ENCODE results near the gene KIAA0513. TPM values are rescaled to one million over a fixed set of nuclear protein-coding genes. Genes with fewer than 3 reads are reported as not detected.

Gene KIAA0513
- polyA plus RNA-seq, 1 donor (not counting 4 experiments of a cell fraction or from before 2014, with no cell fraction given): 3.3 TPM

DNA sequence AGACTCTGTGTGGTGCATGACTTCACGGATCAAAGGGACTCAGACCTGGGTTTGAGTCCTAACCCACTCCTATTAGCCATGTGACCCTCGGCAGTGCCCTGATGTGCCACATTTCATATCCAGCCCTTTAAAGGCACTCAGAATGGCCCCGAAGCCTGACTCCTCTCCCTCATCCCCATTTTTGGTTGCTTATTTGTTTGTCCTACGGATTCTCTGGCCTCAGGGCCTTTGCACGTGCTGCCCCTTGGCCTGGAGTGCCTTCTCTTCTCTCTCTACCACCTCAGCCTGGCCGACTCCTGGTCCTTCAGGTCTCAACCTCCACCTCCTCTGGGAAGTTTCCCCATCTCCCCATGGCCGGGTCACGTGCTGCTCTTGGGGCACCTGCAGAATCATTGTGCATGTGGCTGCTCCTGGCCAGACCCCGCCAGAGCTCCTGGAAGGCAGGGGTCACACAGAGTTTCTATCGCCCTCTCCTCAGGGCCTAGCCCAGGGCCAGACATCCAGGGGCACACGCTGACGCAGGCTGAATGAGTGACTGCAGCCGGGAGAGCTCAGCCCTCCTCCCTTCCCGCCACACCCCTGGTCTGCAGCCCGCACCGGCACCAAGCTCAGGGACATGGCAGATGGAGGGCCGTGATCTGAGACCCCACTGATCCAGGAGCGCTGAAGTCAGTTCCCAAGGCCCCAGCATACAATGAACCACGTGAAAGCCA is 106.6 kb downstream of the KIAA0513 start:
- Histone ChIP-seq H2AFZ (ENCODE audit: control insufficient read depth, low read length) (no peak overlapping the region), H3K4me1 (ENCODE audit: control insufficient read depth, extremely low read depth, insufficient read depth, low read length) (peaks cover 3% of the 10 kb centered on the region), H3K4me3 (ENCODE audit: control insufficient read depth in 2 of 3, extremely low read depth in 1 of 3, insufficient read depth in 2 of 3, low read depth in 1 of 3, low read length in 3 of 3) (no peak overlapping the region), H3K36me3 (ENCODE audit: control insufficient read depth in 2 of 2, extremely low read depth in 1 of 2, insufficient read depth in 2 of 2, low read length in 2 of 2) (no peaks in the 10 kb centered on the region), H4K20me1 (ENCODE audit: control insufficient read depth, extremely low read depth, insufficient read depth, low read length) (no peaks in the 10 kb centered on the region), H3K27ac (ENCODE audit: control insufficient read depth, insufficient read depth, low read length) (no peak overlapping the region), H3K79me2 (ENCODE audit: control insufficient read depth, insufficient read depth, low read length) (no peaks in the 10 kb centered on the region), H3K9me1 (ENCODE audit: control insufficient read depth, extremely low read depth, insufficient read depth, low read length) (no peaks in the 10 kb centered on the region), H3K27me3 (ENCODE audit: control insufficient read depth, extremely low read depth, insufficient read depth, low read length) (peaks cover 20% of the 10 kb centered on the region), H3K9ac (ENCODE audit: control insufficient read depth, extremely low read depth, insufficient read depth, low read length) (no peak overlapping the region), H3K9me3 (ENCODE audit: control insufficient read depth, low read depth, low read length) (no peaks in the 10 kb centered on the region), H3K4me2 (ENCODE audit: control insufficient read depth, extremely low read depth, insufficient read depth, low read depth, low read length) (no peak overlapping the region)
- dilution Hi-C loops (cut with MboI; ENCODE audit: extremely low pct_ligation_motif_present, low sequenced_read_pairs): no loop called here
- TF ChIP-seq EZH2 (IDR thresholded peaks at IDR 0.05; ENCODE audit: low read length): no peak
- TF ChIP-seq, protein P1, sequence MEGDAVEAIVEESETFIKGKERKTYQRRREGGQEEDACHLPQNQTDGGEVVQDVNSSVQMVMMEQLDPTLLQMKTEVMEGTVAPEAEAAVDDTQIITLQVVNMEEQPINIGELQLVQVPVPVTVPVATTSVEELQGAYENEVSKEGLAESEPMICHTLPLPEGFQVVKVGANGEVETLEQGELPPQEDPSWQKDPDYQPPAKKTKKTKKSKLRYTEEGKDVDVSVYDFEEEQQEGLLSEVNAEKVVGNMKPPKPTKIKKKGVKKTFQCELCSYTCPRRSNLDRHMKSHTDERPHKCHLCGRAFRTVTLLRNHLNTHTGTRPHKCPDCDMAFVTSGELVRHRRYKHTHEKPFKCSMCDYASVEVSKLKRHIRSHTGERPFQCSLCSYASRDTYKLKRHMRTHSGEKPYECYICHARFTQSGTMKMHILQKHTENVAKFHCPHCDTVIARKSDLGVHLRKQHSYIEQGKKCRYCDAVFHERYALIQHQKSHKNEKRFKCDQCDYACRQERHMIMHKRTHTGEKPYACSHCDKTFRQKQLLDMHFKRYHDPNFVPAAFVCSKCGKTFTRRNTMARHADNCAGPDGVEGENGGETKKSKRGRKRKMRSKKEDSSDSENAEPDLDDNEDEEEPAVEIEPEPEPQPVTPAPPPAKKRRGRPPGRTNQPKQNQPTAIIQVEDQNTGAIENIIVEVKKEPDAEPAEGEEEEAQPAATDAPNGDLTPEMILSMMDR (optimal IDR thresholded peaks at IDR 0.05 in 1 of 3, IDR thresholded peaks at IDR 0.05 in 1 of 3, conservative IDR thresholded peaks at IDR 0.05 in 1 of 3; ENCODE audit: extremely low read depth in 1 of 3, insufficient read depth in 2 of 3, low read length in 3 of 3): no peak
- DNase-seq (ENCODE audit: low read depth, low spot score) (no peak), FAIRE-seq (no peak)

DNA sequence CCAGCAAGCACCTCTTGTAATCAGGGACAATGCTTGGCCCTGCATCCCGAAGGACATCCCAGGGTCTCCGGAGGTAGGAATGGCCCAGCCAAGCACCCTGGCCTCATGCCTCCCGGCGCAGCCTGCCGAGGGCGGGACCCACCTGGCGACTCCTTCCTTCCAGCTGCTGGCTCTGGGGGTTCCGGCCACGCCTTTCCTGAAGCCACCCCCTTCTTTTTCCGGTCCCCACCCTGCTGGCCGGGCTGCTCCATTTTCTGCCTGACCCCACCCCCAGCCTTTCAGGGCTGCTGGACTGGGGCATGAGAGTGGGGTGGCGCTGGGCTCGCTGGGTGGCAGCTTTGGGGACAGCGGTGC is 107.2 kb downstream of the KIAA0513 start:
- Histone ChIP-seq H3K9me3 (ENCODE audit: control insufficient read depth, low read depth, low read length) (no peaks in the 10 kb centered on the region), H2AFZ (ENCODE audit: control insufficient read depth, low read length) (no peak overlapping the region), H3K36me3 (ENCODE audit: control insufficient read depth in 2 of 2, extremely low read depth in 1 of 2, insufficient read depth in 2 of 2, low read length in 2 of 2) (no peaks in the 10 kb centered on the region), H3K27me3 (ENCODE audit: control insufficient read depth, extremely low read depth, insufficient read depth, low read length) (peaks cover 23% of the 10 kb centered on the region), H4K20me1 (ENCODE audit: control insufficient read depth, extremely low read depth, insufficient read depth, low read length) (no peaks in the 10 kb centered on the region), H3K79me2 (ENCODE audit: control insufficient read depth, insufficient read depth, low read length) (no peaks in the 10 kb centered on the region), H3K9ac (ENCODE audit: control insufficient read depth, extremely low read depth, insufficient read depth, low read length) (no peak overlapping the region), H3K4me2 (ENCODE audit: control insufficient read depth, extremely low read depth, insufficient read depth, low read depth, low read length) (no peak overlapping the region), H3K4me3 (ENCODE audit: control insufficient read depth in 2 of 3, extremely low read depth in 1 of 3, insufficient read depth in 2 of 3, low read depth in 1 of 3, low read length in 3 of 3) (no peak overlapping the region), H3K4me1 (ENCODE audit: control insufficient read depth, extremely low read depth, insufficient read depth, low read length) (peaks cover 3% of the 10 kb centered on the region), H3K9me1 (ENCODE audit: control insufficient read depth, extremely low read depth, insufficient read depth, low read length) (no peaks in the 10 kb centered on the region), H3K27ac (ENCODE audit: control insufficient read depth, insufficient read depth, low read length) (no peak overlapping the region)
- DNase-seq (ENCODE audit: low read depth, low spot score) (no peak), FAIRE-seq (no peak)
- TF ChIP-seq EZH2 (IDR thresholded peaks at IDR 0.05; ENCODE audit: low read length): no peak
- TF ChIP-seq, protein P1 (optimal IDR thresholded peaks at IDR 0.05 in 1 of 3, IDR thresholded peaks at IDR 0.05 in 1 of 3, conservative IDR thresholded peaks at IDR 0.05 in 1 of 3; ENCODE audit: extremely low read depth in 1 of 3, insufficient read depth in 2 of 3, low read length in 3 of 3): no peak
- dilution Hi-C loops (cut with MboI; ENCODE audit: extremely low pct_ligation_motif_present, low sequenced_read_pairs): no loop called here
